K562 (cell line): ENCODE measurements around the gene CREB3L1. TPM values are rescaled to one million over a fixed set of nuclear protein-coding genes. Genes with fewer than 3 reads are reported as not detected.

Source experiments
- BRF1 ChIP-seq: IDR thresholded peaks from 3 replicates; pipeline ENCODE4 v1.6.1; 2011; ENCODE audit warnings: borderline replicate concordance, mild to moderate bottlenecking; ENCODE audit not compliant: insufficient read length; ENCODE audit errors: extremely low read depth
- EWSR1 ChIP-seq: fragments of 450-650 bp; IDR thresholded peaks from 2 replicates; pipeline ENCODE4 v1.6.1; 2018; ENCODE audit warnings: borderline replicate concordance, mild to moderate bottlenecking, low read depth, moderate library complexity; ENCODE audit not compliant: partially characterized antibody
- LARP7 ChIP-seq: fragments of 450-650 bp; IDR thresholded peaks from 2 replicates; pipeline ENCODE4 v1.6.1; 2016
- MTA1 ChIP-seq: fragments of 450-650 bp; IDR thresholded peaks from 2 replicates; pipeline ENCODE4 v1.6.1; 2017; ENCODE audit warnings: borderline replicate concordance
- MYBL2 ChIP-seq, 2 experiments: fragments of 450-650 bp in 1 of 2; sonication (generic) in 1 of 2; formaldehyde crosslinking in 1 of 2; IDR thresholded peaks; 2 replicates each; pipeline versions ENCODE4 v1.6.1 to v1.8.1; 2017 to 2022; ENCODE audit warnings: borderline replicate concordance in 1 of 2, inconsistent platforms in 1 of 2, low read depth in 1 of 2, mild to moderate bottlenecking in 1 of 2, missing genetic modification reagents in 1 of 2, moderate library complexity in 1 of 2
- SMAD3 ChIP-seq: fragments of 450-650 bp; formaldehyde crosslinking; conservative IDR thresholded peaks from 2 replicates; pipeline ENCODE4 v1.4.0; 2020; ENCODE audit warnings: mild to moderate bottlenecking
- SMARCB1 ChIP-seq: IDR thresholded peaks from 2 replicates; pipeline ENCODE4 v1.6.1; 2011; ENCODE audit warnings: improper control_type of control experiment, low read depth; ENCODE audit not compliant: insufficient read length
- STAT5A ChIP-seq: IDR thresholded peaks from 2 replicates; pipeline ENCODE4 v1.6.1; 2012; ENCODE audit warnings: low read length, inconsistent platforms, borderline replicate concordance
- TOE1 ChIP-seq, 2 experiments: fragments of 450-650 bp in 1 of 2; sonication (generic) in 1 of 2; formaldehyde crosslinking in 1 of 2; IDR thresholded peaks; 2 replicates each; pipeline versions ENCODE4 v1.7.1 to v1.8.0; 2016 to 2022; ENCODE audit warnings: borderline replicate concordance in 2 of 2, mild to moderate bottlenecking in 2 of 2, antibody characterized with exemption in 1 of 2, inconsistent platforms in 1 of 2, low read depth in 1 of 2, missing genetic modification reagents in 1 of 2, moderate library complexity in 1 of 2
- ZNF217 ChIP-seq: sonication (generic); formaldehyde crosslinking; IDR thresholded peaks from 2 replicates; pipeline ENCODE4 v1.8.0; 2022; ENCODE audit warnings: mild to moderate bottlenecking, missing genetic modification reagents
- ZNF589 ChIP-seq: fragments of 200-800 bp; sonication (Bioruptor generic); IDR thresholded peaks from 2 replicates; pipeline ENCODE4 v1.6.1; 2016; ENCODE audit warnings: low read depth, missing genetic modification characterization, missing compliant biosample characterization
- ZNF592 ChIP-seq: fragments of 450-650 bp; IDR thresholded peaks from 2 replicates; pipeline ENCODE4 v1.6.1; 2017; ENCODE audit warnings: antibody characterized with exemption, mild to moderate bottlenecking
- polyA plus RNA-seq, 8 experiments: library from polyadenylated mRNA; depleted of rRNA in 4 of 8; stranded (reverse) in 5 of 8; unstranded in 3 of 8; fragments of >200 nt; fragmentation: Nextera tagmentation in 2 of 8; fragmentation: Illumina TruSeq in 1 of 8; extraction: Ambion mirVana in 2 of 8; extraction: Trizol in 1 of 8; gene quantifications; 2 replicates each; pipeline versions ENCODE4 v1.2.1 to v1.2.3, GENCODE V29; 2011 to 2014; ENCODE audit warnings: inconsistent platforms in 1 of 8, missing spikeins in 1 of 8
- total RNA-seq, 7 experiments: library from RNA; depleted of rRNA in 6 of 7; stranded (reverse); fragments of >200 nt in 6 of 7; fragmentation: Illumina TruSeq in 2 of 7; extraction: Trizol in 2 of 7; gene quantifications; 2 replicates each; pipeline versions ENCODE4 v1.2.1 to v1.2.3, GENCODE V29; 2011 to 2021; ENCODE audit warnings: low replicate concordance in 1 of 7
- TF ChIP-seq, protein P1 (sequence below): sonication (generic); formaldehyde crosslinking; IDR thresholded peaks from 2 replicates; pipeline ENCODE4 v1.8.0; 2023; ENCODE audit warnings: missing genetic modification reagents, mild to moderate bottlenecking, borderline replicate concordance
- TF ChIP-seq, protein P2 (sequence below): sonication (generic); formaldehyde crosslinking; IDR thresholded peaks from 2 replicates; pipeline ENCODE4 v1.8.0; 2023; ENCODE audit warnings: mild to moderate bottlenecking, missing genetic modification reagents

Gene CREB3L1
- total and polyA plus RNA-seq, 9 of the 15 experiments (the other 6 are each of a cell fraction or from before 2014, with no cell fraction given): 1.2 to 27.6 (median 3.7) TPM

- TF ChIP-seq ZNF592: no peak; the same call in 1 of the 2 replicates
- TF ChIP-seq ZNF217 (CRISPR knock-in tag): no peak
- no peak for TF ChIP-seq SMAD3 (CRISPR knock-in tag)
- no peak for TF ChIP-seq SMARCB1
- TF ChIP-seq STAT5A: no peak
- TF ChIP-seq MYBL2 (IDR thresholded peaks at IDR 0.05; ENCODE audit: low read depth): no peak
- no peak for TF ChIP-seq MYBL2 (CRISPR knock-in tag; IDR thresholded peaks at IDR 0.05; ENCODE audit: borderline replicate concordance)
- TF ChIP-seq TOE1 (IDR thresholded peaks at IDR 0.05; ENCODE audit: borderline replicate concordance): no peak
- TF ChIP-seq TOE1 (CRISPR knock-in tag; IDR thresholded peaks at IDR 0.05; ENCODE audit: borderline replicate concordance, low read depth): no peak
- TF ChIP-seq LARP7: no peak
- no peak for TF ChIP-seq ZNF589 (CRISPR knock-in tag)
- TF ChIP-seq MTA1: no peak
- TF ChIP-seq, protein P1, sequence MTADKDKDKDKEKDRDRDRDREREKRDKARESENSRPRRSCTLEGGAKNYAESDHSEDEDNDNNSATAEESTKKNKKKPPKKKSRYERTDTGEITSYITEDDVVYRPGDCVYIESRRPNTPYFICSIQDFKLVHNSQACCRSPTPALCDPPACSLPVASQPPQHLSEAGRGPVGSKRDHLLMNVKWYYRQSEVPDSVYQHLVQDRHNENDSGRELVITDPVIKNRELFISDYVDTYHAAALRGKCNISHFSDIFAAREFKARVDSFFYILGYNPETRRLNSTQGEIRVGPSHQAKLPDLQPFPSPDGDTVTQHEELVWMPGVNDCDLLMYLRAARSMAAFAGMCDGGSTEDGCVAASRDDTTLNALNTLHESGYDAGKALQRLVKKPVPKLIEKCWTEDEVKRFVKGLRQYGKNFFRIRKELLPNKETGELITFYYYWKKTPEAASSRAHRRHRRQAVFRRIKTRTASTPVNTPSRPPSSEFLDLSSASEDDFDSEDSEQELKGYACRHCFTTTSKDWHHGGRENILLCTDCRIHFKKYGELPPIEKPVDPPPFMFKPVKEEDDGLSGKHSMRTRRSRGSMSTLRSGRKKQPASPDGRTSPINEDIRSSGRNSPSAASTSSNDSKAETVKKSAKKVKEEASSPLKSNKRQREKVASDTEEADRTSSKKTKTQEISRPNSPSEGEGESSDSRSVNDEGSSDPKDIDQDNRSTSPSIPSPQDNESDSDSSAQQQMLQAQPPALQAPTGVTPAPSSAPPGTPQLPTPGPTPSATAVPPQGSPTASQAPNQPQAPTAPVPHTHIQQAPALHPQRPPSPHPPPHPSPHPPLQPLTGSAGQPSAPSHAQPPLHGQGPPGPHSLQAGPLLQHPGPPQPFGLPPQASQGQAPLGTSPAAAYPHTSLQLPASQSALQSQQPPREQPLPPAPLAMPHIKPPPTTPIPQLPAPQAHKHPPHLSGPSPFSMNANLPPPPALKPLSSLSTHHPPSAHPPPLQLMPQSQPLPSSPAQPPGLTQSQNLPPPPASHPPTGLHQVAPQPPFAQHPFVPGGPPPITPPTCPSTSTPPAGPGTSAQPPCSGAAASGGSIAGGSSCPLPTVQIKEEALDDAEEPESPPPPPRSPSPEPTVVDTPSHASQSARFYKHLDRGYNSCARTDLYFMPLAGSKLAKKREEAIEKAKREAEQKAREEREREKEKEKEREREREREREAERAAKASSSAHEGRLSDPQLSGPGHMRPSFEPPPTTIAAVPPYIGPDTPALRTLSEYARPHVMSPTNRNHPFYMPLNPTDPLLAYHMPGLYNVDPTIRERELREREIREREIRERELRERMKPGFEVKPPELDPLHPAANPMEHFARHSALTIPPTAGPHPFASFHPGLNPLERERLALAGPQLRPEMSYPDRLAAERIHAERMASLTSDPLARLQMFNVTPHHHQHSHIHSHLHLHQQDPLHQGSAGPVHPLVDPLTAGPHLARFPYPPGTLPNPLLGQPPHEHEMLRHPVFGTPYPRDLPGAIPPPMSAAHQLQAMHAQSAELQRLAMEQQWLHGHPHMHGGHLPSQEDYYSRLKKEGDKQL (CRISPR knock-in tag): no peak
- TF ChIP-seq EWSR1: no peak
- TF ChIP-seq, protein P2, sequence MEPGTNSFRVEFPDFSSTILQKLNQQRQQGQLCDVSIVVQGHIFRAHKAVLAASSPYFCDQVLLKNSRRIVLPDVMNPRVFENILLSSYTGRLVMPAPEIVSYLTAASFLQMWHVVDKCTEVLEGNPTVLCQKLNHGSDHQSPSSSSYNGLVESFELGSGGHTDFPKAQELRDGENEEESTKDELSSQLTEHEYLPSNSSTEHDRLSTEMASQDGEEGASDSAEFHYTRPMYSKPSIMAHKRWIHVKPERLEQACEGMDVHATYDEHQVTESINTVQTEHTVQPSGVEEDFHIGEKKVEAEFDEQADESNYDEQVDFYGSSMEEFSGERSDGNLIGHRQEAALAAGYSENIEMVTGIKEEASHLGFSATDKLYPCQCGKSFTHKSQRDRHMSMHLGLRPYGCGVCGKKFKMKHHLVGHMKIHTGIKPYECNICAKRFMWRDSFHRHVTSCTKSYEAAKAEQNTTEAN (CRISPR knock-in tag): no peak
- no peak for TF ChIP-seq BRF1
Observed at GRCh38 chr11:46352063-46352841, 74.8 kb downstream of the CREB3L1 start (continued).
